Neural progenitor cell (in vitro differentiated cells): ENCODE results near the gene PNMA6A. TPM values are rescaled to one million over a fixed set of nuclear protein-coding genes. Genes with fewer than 3 reads are reported as not detected.
A peak's percentile ranks its signal among the peaks of the same experiment; 100 is the strongest.

Source experiments
- DNase-seq: peaks from one replicate; pipeline ENCODE4 v3.0.0-alpha.2; 2016; ENCODE audit warnings: low spot score
- H2AFZ ChIP-seq: fragments of 200-600 bp; sonication (generic); replicated peaks from 2 replicates; pipeline ENCODE4 v1.6.1; 2016; ENCODE audit warnings: antibody characterized with exemption
- H3F3A ChIP-seq: fragments of 200-600 bp; sonication (generic); 2 replicates; pipeline ENCODE4 v1.6.1; 2016; ENCODE audit warnings: antibody characterized with exemption, low read depth
- H3K27ac ChIP-seq: fragments of 200-600 bp; sonication (generic); 2 replicates; pipeline ENCODE4 v1.5.1; 2016; ENCODE audit warnings: mild to moderate bottlenecking
- H3K27me3 ChIP-seq: fragments of 200-600 bp; sonication (generic); 2 replicates; pipeline ENCODE4 v1.6.1; 2016; ENCODE audit warnings: mild to moderate bottlenecking, moderate library complexity
- H3K36me3 ChIP-seq: fragments of 200-600 bp; sonication (generic); 2 replicates; pipeline ENCODE4 v1.5.1; 2016
- H3K4me1 ChIP-seq: fragments of 200-600 bp; sonication (generic); 2 replicates; pipeline ENCODE4 v1.6.1; 2016; ENCODE audit warnings: mixed run types
- H3K4me2 ChIP-seq: fragments of 200-600 bp; sonication (generic); 2 replicates; pipeline ENCODE4 v1.6.1; 2016
- H3K4me3 ChIP-seq: fragments of 200-600 bp; sonication (generic); 2 replicates; pipeline ENCODE4 v1.5.1; 2016
- H3K79me2 ChIP-seq: fragments of 200-600 bp; sonication (generic); 2 replicates; pipeline ENCODE4 v1.6.1; 2016; ENCODE audit warnings: low read depth
- H3K9ac ChIP-seq: fragments of 200-600 bp; sonication (generic); 2 replicates; pipeline ENCODE4 v1.6.1; 2016
- H3K9me3 ChIP-seq: fragments of 200-600 bp; sonication (generic); 2 replicates; pipeline ENCODE4 v1.5.1; 2016; ENCODE audit warnings: low read depth
- H4K20me1 ChIP-seq: fragments of 200-600 bp; sonication (generic); 2 replicates; pipeline ENCODE4 v1.6.1; 2016; ENCODE audit warnings: low read depth
- H3K27ac Mint-ChIP-seq: 3 replicates; pipeline ENCODE4 v1.8.0; 2021; ENCODE audit warnings: mixed read lengths
- H3K27me3 Mint-ChIP-seq: 2 replicates; pipeline ENCODE4 v1.8.0; 2022; ENCODE audit warnings: low read depth, mild to moderate bottlenecking, inconsistent platforms, moderate library complexity, mixed read lengths; ENCODE audit not compliant: insufficient read depth
- H3K36me3 Mint-ChIP-seq: 3 replicates; pipeline ENCODE4 v1.8.0; 2021; ENCODE audit warnings: mixed read lengths
- H3K4me1 Mint-ChIP-seq: 3 replicates; pipeline ENCODE4 v1.8.0; 2021; ENCODE audit warnings: mixed read lengths
- H3K4me3 Mint-ChIP-seq: 3 replicates; pipeline ENCODE4 v1.8.0; 2021; ENCODE audit warnings: mild to moderate bottlenecking, moderate library complexity, mixed read lengths
- H3K9me3 Mint-ChIP-seq: 3 replicates; pipeline ENCODE4 v1.8.0; 2020; ENCODE audit warnings: mixed read lengths
- EZH2 ChIP-seq: fragments of 200-600 bp; sonication (generic); IDR thresholded peaks from 2 replicates; pipeline ENCODE4 v1.6.1; 2017; ENCODE audit warnings: antibody characterized with exemption, mild to moderate bottlenecking, moderate library complexity
- EZH2phosphoT487 ChIP-seq: fragments of 200-600 bp; sonication (generic); IDR thresholded peaks from 2 replicates; pipeline ENCODE4 v1.6.1; 2017; ENCODE audit warnings: antibody characterized with exemption
- total RNA-seq: library from RNA; depleted of rRNA; stranded (reverse); fragments of >200 nt; gene quantifications from 2 replicates; pipeline ENCODE4 v1.2.3, GENCODE V29; 2015; ENCODE audit warnings: low replicate concordance
- TF ChIP-seq, protein P1 (sequence below): fragments of 200-600 bp; sonication (generic); IDR thresholded peaks from 2 replicates; pipeline ENCODE4 v1.5.1; 2017; ENCODE audit warnings: antibody characterized with exemption, mild to moderate bottlenecking

PNMA6A gene
- total RNA-seq, 1 donor from 2014 or later, result 0.64 TPM

DNA sequence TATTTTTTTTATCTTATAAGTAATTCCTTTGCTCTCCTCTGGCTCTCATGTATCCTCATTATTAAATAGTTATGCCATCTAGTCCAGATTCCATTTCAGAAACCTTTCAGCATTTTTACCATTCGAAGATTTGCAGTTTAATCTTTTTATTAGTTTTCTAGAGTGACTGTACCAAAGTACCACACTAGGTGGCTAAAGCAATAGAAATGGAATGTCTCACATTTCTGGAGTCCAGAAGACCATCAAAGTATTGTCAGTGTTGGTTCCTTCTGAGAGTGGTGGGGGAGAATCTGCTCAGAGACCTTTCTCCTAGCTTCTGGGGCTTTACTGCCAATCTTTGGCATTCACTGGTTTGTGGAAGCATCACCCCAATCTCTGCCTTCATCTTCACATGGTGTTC lies 19.7 kb upstream of the PNMA6A start:
- Histone ChIP-seq H3F3A (no peaks in the 10 kb centered on the region), H3K9ac (no peak overlapping the region), H4K20me1 (no peaks in the 10 kb centered on the region), H3K79me2 (no peaks in the 10 kb centered on the region), H2AFZ (no peak overlapping the region), H3K4me3 (no peak overlapping the region), H3K9me3 (peaks cover 6% of the 10 kb centered on the region), H3K36me3 (no peaks in the 10 kb centered on the region), H3K4me2 (no peak overlapping the region), H3K27me3 (peaks cover 34% of the 10 kb centered on the region), H3K27ac (no peak overlapping the region), H3K4me1 (no peaks in the 10 kb centered on the region)
- no peak overlapping the region for H3K27ac Mint-ChIP-seq
- H3K27me3 Mint-ChIP-seq, result peaks cover 4% of the 10 kb centered on the region
- peaks cover 33% of the 10 kb centered on the region for H3K9me3 Mint-ChIP-seq
- H3K4me1 Mint-ChIP-seq, result peaks cover 6% of the 10 kb centered on the region
- DNase-seq, result no peak
- H3K36me3 Mint-ChIP-seq, result no peaks in the 10 kb centered on the region
- no peak overlapping the region for H3K4me3 Mint-ChIP-seq
- TF ChIP-seq EZH2 (no peak), EZH2phosphoT487 (no peak)

DNA sequence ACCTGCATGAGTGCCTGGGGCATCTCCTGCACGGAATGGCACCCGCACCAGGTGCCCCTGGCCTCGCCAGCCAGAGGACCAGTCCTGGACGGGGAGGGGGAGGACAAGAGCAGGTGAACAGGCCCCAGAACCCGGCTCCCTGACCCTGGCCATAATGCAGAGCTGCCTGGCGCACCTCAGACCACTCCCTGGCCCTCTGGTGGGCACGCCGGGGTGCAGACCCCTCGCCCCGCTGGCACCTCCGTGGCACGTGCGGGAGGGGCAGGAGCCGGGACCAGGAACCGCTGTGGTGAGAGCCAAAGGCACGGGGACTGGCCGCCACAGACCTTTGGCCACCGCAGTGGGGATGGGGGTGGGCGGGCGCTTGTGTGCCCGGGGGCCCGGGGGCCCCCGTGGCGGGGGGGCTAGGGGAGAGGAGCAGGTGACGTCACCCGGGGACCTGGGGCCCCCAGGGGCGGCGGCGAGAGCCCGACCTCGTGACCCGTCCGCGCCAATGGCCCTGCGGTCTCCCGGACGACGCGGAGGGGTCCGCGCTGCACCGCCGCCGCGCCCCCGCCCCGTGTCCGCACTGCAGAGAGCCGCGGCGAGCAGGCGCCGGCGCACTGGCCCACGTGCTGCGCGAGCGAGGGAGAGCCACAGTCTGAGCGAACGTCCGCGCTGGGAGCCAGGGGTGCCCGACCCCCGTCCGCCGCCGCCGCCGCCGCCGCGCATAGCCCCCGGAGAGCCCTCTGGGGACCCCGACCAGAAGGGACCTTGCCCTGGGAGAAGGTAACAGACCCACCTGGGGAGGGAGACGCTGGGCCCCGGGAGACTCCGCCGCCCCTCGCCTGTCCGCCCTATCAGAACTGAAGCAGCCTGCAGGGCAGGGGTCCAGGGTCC lies 16.1 kb upstream of the PNMA6A start, which contains the start of gene PNMA3:
PNMA3 (plus strand) TSS at position 600 of the 879 bp plus-strand sequence. CDS start 586 bp downstream, outside the sequence.
- Histone ChIP-seq H3K9me3 (peaks cover 6% of the 10 kb centered on the region), H3K36me3 (no peaks in the 10 kb centered on the region), H3K27ac (no peak within 1 kb of the TSS), H3K4me3 (peak within 1 kb of the TSS; percentile 34), H3F3A (no peaks in the 10 kb centered on the region), H3K9ac (no peak within 1 kb of the TSS), H3K27me3 (peaks cover 37% of the 10 kb centered on the region), H3K79me2 (no peaks in the 10 kb centered on the region), H4K20me1 (no peaks in the 10 kb centered on the region), H3K4me1 (no peaks in the 10 kb centered on the region), H2AFZ (no peak within 1 kb of the TSS), H3K4me2 (peak within 1 kb of the TSS; percentile 69)
- Mint-ChIP-seq H3K9me3 (peaks cover 9% of the 10 kb centered on the region), H3K4me3 (peak within 1 kb of the TSS; percentile 75), H3K27me3 (peaks cover 7% of the 10 kb centered on the region), H3K4me1 (peaks cover 6% of the 10 kb centered on the region), H3K36me3 (peaks cover 1% of the 10 kb centered on the region), H3K27ac (no peak within 1 kb of the TSS)
- TF ChIP-seq, protein P1, sequence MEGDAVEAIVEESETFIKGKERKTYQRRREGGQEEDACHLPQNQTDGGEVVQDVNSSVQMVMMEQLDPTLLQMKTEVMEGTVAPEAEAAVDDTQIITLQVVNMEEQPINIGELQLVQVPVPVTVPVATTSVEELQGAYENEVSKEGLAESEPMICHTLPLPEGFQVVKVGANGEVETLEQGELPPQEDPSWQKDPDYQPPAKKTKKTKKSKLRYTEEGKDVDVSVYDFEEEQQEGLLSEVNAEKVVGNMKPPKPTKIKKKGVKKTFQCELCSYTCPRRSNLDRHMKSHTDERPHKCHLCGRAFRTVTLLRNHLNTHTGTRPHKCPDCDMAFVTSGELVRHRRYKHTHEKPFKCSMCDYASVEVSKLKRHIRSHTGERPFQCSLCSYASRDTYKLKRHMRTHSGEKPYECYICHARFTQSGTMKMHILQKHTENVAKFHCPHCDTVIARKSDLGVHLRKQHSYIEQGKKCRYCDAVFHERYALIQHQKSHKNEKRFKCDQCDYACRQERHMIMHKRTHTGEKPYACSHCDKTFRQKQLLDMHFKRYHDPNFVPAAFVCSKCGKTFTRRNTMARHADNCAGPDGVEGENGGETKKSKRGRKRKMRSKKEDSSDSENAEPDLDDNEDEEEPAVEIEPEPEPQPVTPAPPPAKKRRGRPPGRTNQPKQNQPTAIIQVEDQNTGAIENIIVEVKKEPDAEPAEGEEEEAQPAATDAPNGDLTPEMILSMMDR, result no peak
- TF ChIP-seq EZH2 (no peak), EZH2phosphoT487 (no peak)
- DNase-seq, result peak; percentile 45

DNA sequence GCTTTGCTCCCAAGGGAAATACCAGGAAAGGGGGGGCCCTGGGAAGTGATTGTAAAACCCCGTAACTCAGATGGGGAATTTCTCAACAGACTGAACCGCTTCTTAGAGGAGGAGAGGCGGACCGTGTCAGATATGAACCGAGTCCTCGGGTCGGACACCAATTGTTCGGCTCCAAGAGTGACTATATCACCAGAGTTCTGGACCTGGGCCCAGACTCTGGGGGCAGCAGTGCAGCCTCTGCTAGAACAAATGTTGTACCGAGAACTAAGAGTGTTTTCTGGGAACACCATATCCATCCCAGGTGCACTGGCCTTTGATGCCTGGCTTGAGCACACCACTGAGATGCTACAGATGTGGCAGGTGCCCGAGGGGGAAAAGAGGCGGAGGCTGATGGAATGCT lies 15.0 kb upstream of the PNMA6A start:
- Mint-ChIP-seq H3K27me3 (peaks cover 7% of the 10 kb centered on the region), H3K9me3 (peaks cover 9% of the 10 kb centered on the region), H3K27ac (no peak overlapping the region), H3K4me1 (peaks cover 6% of the 10 kb centered on the region), H3K4me3 (peak overlapping the region; percentile 75), H3K36me3 (peaks cover 1% of the 10 kb centered on the region)
- no peak overlapping the region for H3K4me2 ChIP-seq
- H4K20me1 ChIP-seq, result no peaks in the 10 kb centered on the region
- no peaks in the 10 kb centered on the region for H3K4me1 ChIP-seq
- H3K36me3 ChIP-seq, result no peaks in the 10 kb centered on the region
- peaks cover 37% of the 10 kb centered on the region for H3K27me3 ChIP-seq
- H3K9me3 ChIP-seq, result peaks cover 6% of the 10 kb centered on the region
- H3K79me2 ChIP-seq, result no peaks in the 10 kb centered on the region
- H3K27ac ChIP-seq, result no peak overlapping the region
- no peak overlapping the region for H2AFZ ChIP-seq
- no peaks in the 10 kb centered on the region for H3F3A ChIP-seq
- TF ChIP-seq, protein P1, result no peak
- no peak for TF ChIP-seq EZH2
- no peak for TF ChIP-seq EZH2phosphoT487
- DNase-seq, result no peak
- no peak overlapping the region for H3K4me3 ChIP-seq
- H3K9ac ChIP-seq, result no peak overlapping the region
